ENCODE data around the gene ITGA8. TPM values are rescaled to one million over a fixed set of nuclear protein-coding genes. Genes with fewer than 3 reads are reported as not detected.

Gene ITGA8
- total and polyA plus RNA-seq, 9 of the 15 experiments (the other 6 are each of a cell fraction or from before 2014, with no cell fraction given): 0.01 to 0.07 (median 0.04) TPM; not detected in 5

DNA sequence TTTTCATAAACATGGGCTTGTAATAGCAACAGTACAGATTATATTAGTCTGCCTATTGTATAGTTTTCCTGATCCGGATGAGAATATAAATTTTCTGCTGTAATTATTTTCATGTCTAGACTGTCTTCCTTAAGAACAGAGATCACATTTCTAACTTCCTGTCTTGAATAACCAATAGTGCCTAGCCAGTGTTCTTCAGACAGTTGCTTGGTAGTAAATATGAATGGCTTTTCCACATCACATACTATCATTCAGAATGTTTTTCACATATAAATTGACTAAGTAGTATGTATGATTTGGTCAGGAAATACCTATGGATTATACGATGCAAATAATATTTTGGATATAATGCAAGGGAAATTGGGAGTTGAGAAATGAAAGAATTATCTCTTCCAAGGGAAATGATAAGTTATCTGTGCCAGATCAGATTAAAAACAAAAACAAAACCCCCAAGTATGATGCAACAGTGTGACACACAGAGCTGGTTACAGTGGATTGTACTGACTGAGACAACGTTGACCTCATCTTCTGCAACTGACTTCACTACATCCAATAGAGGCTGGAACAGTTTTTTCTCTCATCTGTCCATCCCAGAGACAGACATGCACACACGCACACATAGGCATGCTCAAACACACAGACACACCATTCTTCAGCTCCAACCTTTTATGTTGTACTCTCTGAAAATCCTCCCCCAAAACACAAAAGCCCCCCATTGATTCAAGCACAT lies 16.4 kb downstream of the ITGA8 start (continued):
- no peak; the same call in 1 of the 2 replicates for TF ChIP-seq ZNF79 (CRISPR knock-in tag; IDR thresholded peaks at IDR 0.05; ENCODE audit: low read depth)
- TF ChIP-seq ZNF586 (CRISPR knock-in tag; conservative IDR thresholded peaks at IDR 0.05): peak; percentile 85
- TF ChIP-seq SMAD2 (IDR thresholded peaks at IDR 0.05; ENCODE audit: low read depth, low read length): no peak
- TF ChIP-seq FOXP1 (CRISPR knock-in tag; IDR thresholded peaks at IDR 0.05): no peak
- no peak for TF ChIP-seq ZNF263 (CRISPR knock-in tag; IDR thresholded peaks at IDR 0.05; ENCODE audit: borderline replicate concordance)
- TF ChIP-seq, protein P1, sequence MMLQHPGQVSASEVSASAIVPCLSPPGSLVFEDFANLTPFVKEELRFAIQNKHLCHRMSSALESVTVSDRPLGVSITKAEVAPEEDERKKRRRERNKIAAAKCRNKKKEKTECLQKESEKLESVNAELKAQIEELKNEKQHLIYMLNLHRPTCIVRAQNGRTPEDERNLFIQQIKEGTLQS (IDR thresholded peaks at IDR 0.05): peak; percentile 96
- TF ChIP-seq, protein P1 (CRISPR knock-in tag; conservative IDR thresholded peaks at IDR 0.05): no peak
- no peak for TF ChIP-seq ZKSCAN3 (CRISPR knock-in tag; IDR thresholded peaks at IDR 0.05)
- no peak for TF ChIP-seq CREB1 (IDR thresholded peaks at IDR 0.05)
- peak; percentile 35; the same call in 1 of the 2 replicates for TF ChIP-seq CREB1 (CRISPR knock-in tag; IDR thresholded peaks at IDR 0.05)
- TF ChIP-seq, protein P2, sequence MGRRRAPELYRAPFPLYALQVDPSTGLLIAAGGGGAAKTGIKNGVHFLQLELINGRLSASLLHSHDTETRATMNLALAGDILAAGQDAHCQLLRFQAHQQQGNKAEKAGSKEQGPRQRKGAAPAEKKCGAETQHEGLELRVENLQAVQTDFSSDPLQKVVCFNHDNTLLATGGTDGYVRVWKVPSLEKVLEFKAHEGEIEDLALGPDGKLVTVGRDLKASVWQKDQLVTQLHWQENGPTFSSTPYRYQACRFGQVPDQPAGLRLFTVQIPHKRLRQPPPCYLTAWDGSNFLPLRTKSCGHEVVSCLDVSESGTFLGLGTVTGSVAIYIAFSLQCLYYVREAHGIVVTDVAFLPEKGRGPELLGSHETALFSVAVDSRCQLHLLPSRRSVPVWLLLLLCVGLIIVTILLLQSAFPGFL (CRISPR knock-in tag; IDR thresholded peaks at IDR 0.05): no peak
- TF ChIP-seq RFX7 (CRISPR knock-in tag; IDR thresholded peaks at IDR 0.05): no peak
- TF ChIP-seq MYC (IDR thresholded peaks at IDR 0.05; ENCODE audit: low read depth, low read length): 0 out of 2 replicates have a peak, but pooled peaks have one; percentile 21
- TF ChIP-seq MYC (CRISPR knock-in tag; IDR thresholded peaks at IDR 0.05; ENCODE audit: borderline replicate concordance, low read depth): no peak
- peak; percentile 53 for TF ChIP-seq CTBP1 (IDR thresholded peaks at IDR 0.05; ENCODE audit: borderline replicate concordance)
- TF ChIP-seq BHLHE40 (IDR thresholded peaks at IDR 0.05; ENCODE audit: low read length): no peak
- TF ChIP-seq, protein P3, sequence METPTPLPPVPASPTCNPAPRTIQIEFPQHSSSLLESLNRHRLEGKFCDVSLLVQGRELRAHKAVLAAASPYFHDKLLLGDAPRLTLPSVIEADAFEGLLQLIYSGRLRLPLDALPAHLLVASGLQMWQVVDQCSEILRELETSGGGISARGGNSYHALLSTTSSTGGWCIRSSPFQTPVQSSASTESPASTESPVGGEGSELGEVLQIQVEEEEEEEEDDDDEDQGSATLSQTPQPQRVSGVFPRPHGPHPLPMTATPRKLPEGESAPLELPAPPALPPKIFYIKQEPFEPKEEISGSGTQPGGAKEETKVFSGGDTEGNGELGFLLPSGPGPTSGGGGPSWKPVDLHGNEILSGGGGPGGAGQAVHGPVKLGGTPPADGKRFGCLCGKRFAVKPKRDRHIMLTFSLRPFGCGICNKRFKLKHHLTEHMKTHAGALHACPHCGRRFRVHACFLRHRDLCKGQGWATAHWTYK (CRISPR knock-in tag; IDR thresholded peaks at IDR 0.05): no peak
- TF ChIP-seq BACH1 (tag; IDR thresholded peaks at IDR 0.05): no peak; the same call in 1 of the 2 replicates
- TF ChIP-seq, protein P4, sequence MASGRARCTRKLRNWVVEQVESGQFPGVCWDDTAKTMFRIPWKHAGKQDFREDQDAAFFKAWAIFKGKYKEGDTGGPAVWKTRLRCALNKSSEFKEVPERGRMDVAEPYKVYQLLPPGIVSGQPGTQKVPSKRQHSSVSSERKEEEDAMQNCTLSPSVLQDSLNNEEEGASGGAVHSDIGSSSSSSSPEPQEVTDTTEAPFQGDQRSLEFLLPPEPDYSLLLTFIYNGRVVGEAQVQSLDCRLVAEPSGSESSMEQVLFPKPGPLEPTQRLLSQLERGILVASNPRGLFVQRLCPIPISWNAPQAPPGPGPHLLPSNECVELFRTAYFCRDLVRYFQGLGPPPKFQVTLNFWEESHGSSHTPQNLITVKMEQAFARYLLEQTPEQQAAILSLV (tag; IDR thresholded peaks at IDR 0.05): peak; percentile 95
- TF ChIP-seq, protein P5, sequence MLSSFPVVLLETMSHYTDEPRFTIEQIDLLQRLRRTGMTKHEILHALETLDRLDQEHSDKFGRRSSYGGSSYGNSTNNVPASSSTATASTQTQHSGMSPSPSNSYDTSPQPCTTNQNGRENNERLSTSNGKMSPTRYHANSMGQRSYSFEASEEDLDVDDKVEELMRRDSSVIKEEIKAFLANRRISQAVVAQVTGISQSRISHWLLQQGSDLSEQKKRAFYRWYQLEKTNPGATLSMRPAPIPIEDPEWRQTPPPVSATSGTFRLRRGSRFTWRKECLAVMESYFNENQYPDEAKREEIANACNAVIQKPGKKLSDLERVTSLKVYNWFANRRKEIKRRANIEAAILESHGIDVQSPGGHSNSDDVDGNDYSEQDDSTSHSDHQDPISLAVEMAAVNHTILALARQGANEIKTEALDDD (IDR thresholded peaks at IDR 0.05): no peak
- TF ChIP-seq ATF1 (CRISPR knock-in tag; IDR thresholded peaks at IDR 0.05): no peak
- peak; percentile 17; the same call in 1 of the 2 replicates for TF ChIP-seq ATF1 (tag; IDR thresholded peaks at IDR 0.05)
- TF ChIP-seq, protein P6, sequence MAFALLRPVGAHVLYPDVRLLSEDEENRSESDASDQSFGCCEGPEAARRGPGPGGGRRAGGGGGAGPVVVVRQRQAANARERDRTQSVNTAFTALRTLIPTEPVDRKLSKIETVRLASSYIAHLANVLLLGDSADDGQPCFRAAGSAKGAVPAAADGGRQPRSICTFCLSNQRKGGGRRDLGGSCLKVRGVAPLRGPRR (CRISPR knock-in tag; IDR thresholded peaks at IDR 0.05): 0 out of 2 replicates have a peak, but pooled peaks have one; percentile 6
- no peak for TF ChIP-seq KDM4B (IDR thresholded peaks at IDR 0.05; ENCODE audit: borderline replicate concordance in 2 of 2, low read depth in 1 of 2)
